HG03064 (cell line): ENCODE data around the gene MAPKAPK2.

Source experiments
- ATAC-seq: cut with Tn5 transposase; IDR thresholded peaks from one replicate; pipeline ENCODE4 v1.9.1; 2021; ENCODE audit warnings: low read depth; ENCODE audit not compliant: unreplicated experiment

The MAPKAPK2 gene

GRCh38 chr1:206716870-206717673 lies 32.4 kb downstream of the MAPKAPK2 start:
- peak; percentile 69 for ATAC-seq

- ATAC-seq, result no peak
Observed at GRCh38 chr1:206717674-206717989, 32.9 kb downstream of the MAPKAPK2 start.

- ATAC-seq, result no peak
Observed at GRCh38 chr1:206719169-206719839, 34.6 kb downstream of the MAPKAPK2 start.

GRCh38 chr1:206721454-206721853 lies 36.7 kb downstream of the MAPKAPK2 start:
- no peak for ATAC-seq

- ATAC-seq, result no peak
Observed at GRCh38 chr1:206722751-206723461, 38.2 kb downstream of the MAPKAPK2 start.

GRCh38 chr1:206723462-206723804 lies 38.7 kb downstream of the MAPKAPK2 start:
- no peak for ATAC-seq

- no peak for ATAC-seq
Observed at GRCh38 chr1:206723805-206724472, 39.2 kb downstream of the MAPKAPK2 start.

- ATAC-seq, result no peak
Observed at GRCh38 chr1:206725109-206725963, 40.6 kb downstream of the MAPKAPK2 start.

GRCh38 chr1:206727981-206728696 lies 43.4 kb downstream of the MAPKAPK2 start:
- no peak for ATAC-seq

GRCh38 chr1:206728697-206728987 lies 43.9 kb downstream of the MAPKAPK2 start:
- no peak for ATAC-seq

- ATAC-seq, result no peak
Observed at GRCh38 chr1:206729050-206729449, 44.3 kb downstream of the MAPKAPK2 start.

- no peak for ATAC-seq
Observed at GRCh38 chr1:206729507-206729906, 44.8 kb downstream of the MAPKAPK2 start.

- ATAC-seq, result no peak
Observed at GRCh38 chr1:206732508-206732907, 47.8 kb downstream of the MAPKAPK2 start.

- no peak for ATAC-seq
Observed at GRCh38 chr1:206732992-206733391, 48.3 kb downstream of the MAPKAPK2 start.

- ATAC-seq, result no peak
Observed at GRCh38 chr1:206734499-206735142, 49.9 kb downstream of the MAPKAPK2 start.

GRCh38 chr1:206735553-206736031 lies 50.9 kb downstream of the MAPKAPK2 start:
- ATAC-seq, result no peak

GRCh38 chr1:206736878-206737728 lies 52.4 kb downstream of the MAPKAPK2 start:
- no peak for ATAC-seq

- ATAC-seq, result no peak
Observed at GRCh38 chr1:206737729-206738201, 53.1 kb downstream of the MAPKAPK2 start.
